Nephron progenitor cell (in vitro differentiated cells): ENCODE measurements around the gene ANKAR.

Source experiments
- DNase-seq: peaks from one replicate; pipeline ENCODE4 v3.0.0; 2021
- H3K27ac Mint-ChIP-seq: 2 replicates; pipeline ENCODE4 v1.8.0; 2021; ENCODE audit warnings: mild to moderate bottlenecking, moderate library complexity, mixed read lengths
- H3K27me3 Mint-ChIP-seq: 2 replicates; pipeline ENCODE4 v1.8.0; 2021; ENCODE audit warnings: mild to moderate bottlenecking, low read depth, mixed read lengths; ENCODE audit not compliant: poor library complexity
- H3K36me3 Mint-ChIP-seq: 2 replicates; pipeline ENCODE4 v1.8.0; 2021; ENCODE audit warnings: low read depth, mixed read lengths
- H3K4me1 Mint-ChIP-seq: 2 replicates; pipeline ENCODE4 v1.8.0; 2021; ENCODE audit warnings: mixed read lengths
- H3K4me3 Mint-ChIP-seq: 2 replicates; pipeline ENCODE4 v1.8.0; 2021; ENCODE audit warnings: mild to moderate bottlenecking, moderate library complexity, mixed read lengths
- H3K9me3 Mint-ChIP-seq: 2 replicates; pipeline ENCODE4 v1.8.0; 2021; ENCODE audit warnings: mild to moderate bottlenecking, moderate library complexity, mixed read lengths
- CTCF ChIP-seq: fragments of 200-600 bp; sonication (generic); IDR thresholded peaks from 2 replicates; pipeline ENCODE4 v1.5.0; 2021; ENCODE audit warnings: antibody characterized with exemption

Gene ANKAR

GRCh38 chr2:189676471-189676870 is 2.0 kb downstream of the ANKAR start:
- H3K4me1 Mint-ChIP-seq = peaks cover 21% of the 10 kb centered on the region

GRCh38 chr2:189679226-189679625 is 4.8 kb downstream of the ANKAR start:
- Mint-ChIP-seq H3K9me3 (peaks cover 37% of the 10 kb centered on the region), H3K36me3 (peaks cover 60% of the 10 kb centered on the region), H3K4me1 (peaks cover 10% of the 10 kb centered on the region), H3K4me3 (no peak overlapping the region), H3K27ac (no peak overlapping the region), H3K27me3 (no peaks in the 10 kb centered on the region)
- TF ChIP-seq CTCF = no peak
- DNase-seq = no peak

More at GRCh38 chr2:189676471-189676870, 2.0 kb downstream of the ANKAR start:
- H3K4me3 Mint-ChIP-seq = no peak overlapping the region
- H3K9me3 Mint-ChIP-seq = peaks cover 37% of the 10 kb centered on the region
- H3K27me3 Mint-ChIP-seq = peaks cover 5% of the 10 kb centered on the region
- H3K36me3 Mint-ChIP-seq = peaks cover 67% of the 10 kb centered on the region
- no peak overlapping the region for H3K27ac Mint-ChIP-seq
- TF ChIP-seq CTCF = no peak
- no peak for DNase-seq

- Mint-ChIP-seq H3K27ac (no peak overlapping the region), H3K4me1 (peaks cover 4% of the 10 kb centered on the region), H3K36me3 (peaks cover 56% of the 10 kb centered on the region), H3K9me3 (peaks cover 34% of the 10 kb centered on the region), H3K27me3 (no peaks in the 10 kb centered on the region), H3K4me3 (no peak overlapping the region)
- no peak for TF ChIP-seq CTCF
- DNase-seq = no peak
Observed at GRCh38 chr2:189681203-189681602, 6.7 kb downstream of the ANKAR start.

GRCh38 chr2:189681903-189682302 is 7.4 kb downstream of the ANKAR start:
- H3K4me3 Mint-ChIP-seq = no peak overlapping the region
- H3K27me3 Mint-ChIP-seq = no peaks in the 10 kb centered on the region
- H3K4me1 Mint-ChIP-seq = peaks cover 4% of the 10 kb centered on the region
- DNase-seq = no peak
- TF ChIP-seq CTCF = no peak
- peaks cover 51% of the 10 kb centered on the region for H3K36me3 Mint-ChIP-seq
- H3K27ac Mint-ChIP-seq = no peak overlapping the region
- peaks cover 34% of the 10 kb centered on the region for H3K9me3 Mint-ChIP-seq

- peaks cover 4% of the 10 kb centered on the region for H3K4me1 Mint-ChIP-seq
- peak overlapping the region; percentile 44 for H3K27ac Mint-ChIP-seq
- no peak for DNase-seq
- H3K4me3 Mint-ChIP-seq = no peak overlapping the region
- peaks cover 22% of the 10 kb centered on the region for H3K9me3 Mint-ChIP-seq
- H3K36me3 Mint-ChIP-seq = peaks cover 37% of the 10 kb centered on the region
- no peak for TF ChIP-seq CTCF
- no peaks in the 10 kb centered on the region for H3K27me3 Mint-ChIP-seq
Observed at GRCh38 chr2:189683348-189683747, 8.9 kb downstream of the ANKAR start.

- Mint-ChIP-seq H3K27ac (no peak overlapping the region), H3K36me3 (peaks cover 22% of the 10 kb centered on the region), H3K27me3 (no peaks in the 10 kb centered on the region), H3K4me1 (peaks cover 4% of the 10 kb centered on the region), H3K9me3 (peaks cover 7% of the 10 kb centered on the region), H3K4me3 (no peak overlapping the region)
- no peak for TF ChIP-seq CTCF
- DNase-seq = no peak
Observed at GRCh38 chr2:189684811-189685210, 10.3 kb downstream of the ANKAR start.
